Measurements from ENCODE around the gene GRK4.

DNA sequence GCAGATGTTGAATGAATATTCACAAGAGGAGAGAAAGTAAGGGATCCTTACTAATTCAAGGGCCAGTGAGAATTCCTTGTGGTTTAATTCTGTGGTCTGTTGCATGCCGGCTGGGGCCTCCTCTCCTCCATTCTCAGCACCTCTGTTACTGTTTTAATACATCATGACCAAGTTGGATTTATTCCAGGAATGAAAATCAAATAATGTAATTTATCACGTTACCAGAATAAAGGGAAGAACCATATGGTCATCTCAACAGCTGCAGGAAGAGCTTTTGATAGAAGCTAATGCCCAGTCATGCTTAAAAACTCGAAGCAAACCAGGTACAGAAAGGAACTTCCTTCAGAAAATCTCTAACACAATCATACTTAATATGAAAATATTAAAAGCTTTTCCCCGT is 54.1 kb downstream of the GRK4 start:
- TF ChIP-seq, protein P1, sequence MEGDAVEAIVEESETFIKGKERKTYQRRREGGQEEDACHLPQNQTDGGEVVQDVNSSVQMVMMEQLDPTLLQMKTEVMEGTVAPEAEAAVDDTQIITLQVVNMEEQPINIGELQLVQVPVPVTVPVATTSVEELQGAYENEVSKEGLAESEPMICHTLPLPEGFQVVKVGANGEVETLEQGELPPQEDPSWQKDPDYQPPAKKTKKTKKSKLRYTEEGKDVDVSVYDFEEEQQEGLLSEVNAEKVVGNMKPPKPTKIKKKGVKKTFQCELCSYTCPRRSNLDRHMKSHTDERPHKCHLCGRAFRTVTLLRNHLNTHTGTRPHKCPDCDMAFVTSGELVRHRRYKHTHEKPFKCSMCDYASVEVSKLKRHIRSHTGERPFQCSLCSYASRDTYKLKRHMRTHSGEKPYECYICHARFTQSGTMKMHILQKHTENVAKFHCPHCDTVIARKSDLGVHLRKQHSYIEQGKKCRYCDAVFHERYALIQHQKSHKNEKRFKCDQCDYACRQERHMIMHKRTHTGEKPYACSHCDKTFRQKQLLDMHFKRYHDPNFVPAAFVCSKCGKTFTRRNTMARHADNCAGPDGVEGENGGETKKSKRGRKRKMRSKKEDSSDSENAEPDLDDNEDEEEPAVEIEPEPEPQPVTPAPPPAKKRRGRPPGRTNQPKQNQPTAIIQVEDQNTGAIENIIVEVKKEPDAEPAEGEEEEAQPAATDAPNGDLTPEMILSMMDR (IDR thresholded peaks at IDR 0.05): no peak
- no peak for TF ChIP-seq POLR2A (IDR thresholded peaks at IDR 0.05)
